Activated T-helper 17 cell treated with anti-CD3 and anti-CD28 coated beads, Interleukin-2, amount 50 U/mL, for 72 hours (primary cell): ENCODE results near the gene TXNRD3. TPM values are rescaled to one million over a fixed set of nuclear protein-coding genes. Genes with fewer than 3 reads are reported as not detected.

Experiments used
- ATAC-seq: fragments of 150-1000 bp; cut with Tn5 transposase; replicated peaks from 2 replicates; pipeline ENCODE4 v1.10.0; 2021; ENCODE audit warnings: mild to moderate bottlenecking, moderate library complexity
- H3K27ac Mint-ChIP-seq: one replicate; pipeline ENCODE4 v1.8.0; 2022; ENCODE audit warnings: mixed read lengths
- H3K27me3 Mint-ChIP-seq: one replicate; pipeline ENCODE4 v1.8.0; 2022; ENCODE audit warnings: mixed read lengths
- H3K36me3 Mint-ChIP-seq: one replicate; pipeline ENCODE4 v1.8.0; 2022; ENCODE audit warnings: low read depth, mild to moderate bottlenecking, mixed read lengths
- H3K4me1 Mint-ChIP-seq: one replicate; pipeline ENCODE4 v1.8.0; 2022; ENCODE audit warnings: mixed read lengths
- H3K4me3 Mint-ChIP-seq: one replicate; pipeline ENCODE4 v1.8.0; 2022; ENCODE audit warnings: mild to moderate bottlenecking, mixed read lengths
- H3K9me3 Mint-ChIP-seq: one replicate; pipeline ENCODE4 v1.8.0; 2022; ENCODE audit warnings: mixed read lengths
- total RNA-seq, 2 donors: library from RNA; stranded (reverse); gene quantifications; one replicate each; pipeline ENCODE4 v1.2.3, GENCODE V29; 2022

TXNRD3 gene
- total RNA-seq, 2 donors from 2014 or later, result 0.98 to 1.3 TPM

DNA sequence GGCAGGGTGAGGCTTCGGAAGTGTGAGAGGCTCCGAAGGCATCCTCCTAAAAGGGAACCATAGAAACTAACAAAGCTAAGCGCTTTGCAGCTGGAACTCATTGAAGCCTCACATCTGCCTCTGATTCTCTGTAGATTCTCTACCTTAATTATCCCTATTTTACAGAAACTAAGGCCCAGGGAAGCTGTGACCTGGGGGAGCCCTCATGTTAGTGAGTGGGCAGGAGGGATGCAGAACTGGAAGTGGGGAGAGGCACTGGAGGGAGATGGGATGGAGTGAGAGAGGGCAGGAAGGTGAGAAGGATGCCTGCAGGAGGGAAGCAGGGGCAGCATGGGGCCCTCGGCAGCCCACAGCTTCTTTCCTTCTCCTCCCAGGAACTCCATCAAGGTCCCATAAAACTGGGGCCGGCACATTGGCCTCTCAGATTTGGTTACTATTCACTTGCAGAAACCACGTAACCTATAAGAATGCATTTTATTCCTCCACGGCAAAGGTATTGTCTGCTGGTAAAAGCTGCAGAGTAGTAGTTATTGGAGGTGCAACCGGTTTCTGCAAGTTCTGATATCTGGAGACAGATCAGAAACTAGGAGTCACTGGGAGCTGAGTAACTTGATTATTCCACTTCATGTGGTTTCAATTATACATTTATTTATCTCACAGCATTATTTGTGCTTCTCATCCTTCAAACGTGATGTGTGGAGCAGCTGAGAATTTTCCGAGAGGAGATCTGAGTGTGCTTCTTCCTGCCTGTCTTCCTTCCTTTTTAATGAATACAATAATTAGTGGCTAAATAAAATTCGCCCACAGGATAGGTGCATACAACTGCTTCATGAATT is 25.1 kb upstream of the TXNRD3 start:
- ATAC-seq, result no peak
- Mint-ChIP-seq H3K9me3 (no peaks in the 10 kb centered on the region), H3K27ac (no peak overlapping the region), H3K4me3 (no peak overlapping the region), H3K36me3 (no peaks in the 10 kb centered on the region), H3K27me3 (peaks cover 12% of the 10 kb centered on the region), H3K4me1 (no peaks in the 10 kb centered on the region)

DNA sequence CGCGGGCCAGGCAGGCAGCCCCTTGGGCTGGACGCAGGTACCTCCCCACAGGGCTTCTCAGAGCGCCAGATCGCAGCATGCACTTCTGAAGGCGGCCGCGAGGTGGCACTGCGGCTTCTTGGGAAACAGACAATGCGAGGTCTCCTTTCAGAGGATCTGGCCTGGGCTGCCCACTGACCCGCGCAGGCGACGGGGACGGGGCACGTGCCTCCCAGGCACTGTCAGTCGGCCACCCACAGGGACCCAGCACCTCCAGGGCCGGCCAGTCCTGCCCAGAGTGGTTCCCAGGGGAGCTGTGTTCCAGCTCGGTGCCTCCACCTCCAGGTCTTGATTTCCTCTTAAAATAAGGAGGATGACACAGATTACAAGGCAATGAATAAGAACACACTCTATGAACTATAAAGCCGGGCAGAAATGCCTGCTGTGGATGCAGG is 24.4 kb upstream of the TXNRD3 start:
- H3K4me3 Mint-ChIP-seq, result peak overlapping the region; percentile 17
- no peaks in the 10 kb centered on the region for H3K36me3 Mint-ChIP-seq
- ATAC-seq, result peak; percentile 74
- no peak overlapping the region for H3K27ac Mint-ChIP-seq
- H3K9me3 Mint-ChIP-seq, result no peaks in the 10 kb centered on the region
- no peaks in the 10 kb centered on the region for H3K4me1 Mint-ChIP-seq
- H3K27me3 Mint-ChIP-seq, result peaks cover 15% of the 10 kb centered on the region

DNA sequence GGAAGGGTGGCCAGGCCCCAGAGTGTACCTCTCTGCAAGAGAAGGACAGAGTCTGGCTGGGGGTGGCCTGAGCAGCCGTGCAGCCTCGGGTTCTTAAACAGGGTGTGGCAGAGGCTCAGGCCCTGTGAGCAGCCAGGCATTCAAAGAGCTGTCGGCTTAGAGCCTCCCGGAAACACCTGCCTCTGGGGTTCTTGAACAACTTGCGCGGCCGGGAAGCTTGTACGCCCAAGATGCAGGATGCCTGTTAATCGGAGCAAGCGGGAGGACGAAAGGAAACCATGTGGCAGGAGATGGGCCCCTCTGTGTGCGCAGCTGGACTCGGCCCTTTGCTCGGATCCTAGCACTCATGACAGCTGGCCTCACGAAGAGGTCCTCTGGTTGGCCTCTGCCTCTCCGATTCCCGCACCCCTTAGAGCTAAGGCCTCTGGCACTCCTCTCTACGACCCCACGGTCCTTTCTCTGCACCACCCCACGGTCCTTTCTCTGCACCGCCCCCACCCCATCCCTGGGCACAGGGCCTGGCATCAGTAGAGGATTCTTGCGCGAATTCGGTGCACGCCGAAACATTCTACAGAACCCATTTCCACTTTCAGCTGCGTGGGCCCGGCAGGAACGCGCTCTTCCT is 23.9 kb upstream of the TXNRD3 start:
- Mint-ChIP-seq H3K27me3 (peaks cover 15% of the 10 kb centered on the region), H3K9me3 (no peaks in the 10 kb centered on the region), H3K4me3 (peak overlapping the region; percentile 17), H3K4me1 (no peaks in the 10 kb centered on the region), H3K36me3 (no peaks in the 10 kb centered on the region), H3K27ac (no peak overlapping the region)
- ATAC-seq, result peak; percentile 9

DNA sequence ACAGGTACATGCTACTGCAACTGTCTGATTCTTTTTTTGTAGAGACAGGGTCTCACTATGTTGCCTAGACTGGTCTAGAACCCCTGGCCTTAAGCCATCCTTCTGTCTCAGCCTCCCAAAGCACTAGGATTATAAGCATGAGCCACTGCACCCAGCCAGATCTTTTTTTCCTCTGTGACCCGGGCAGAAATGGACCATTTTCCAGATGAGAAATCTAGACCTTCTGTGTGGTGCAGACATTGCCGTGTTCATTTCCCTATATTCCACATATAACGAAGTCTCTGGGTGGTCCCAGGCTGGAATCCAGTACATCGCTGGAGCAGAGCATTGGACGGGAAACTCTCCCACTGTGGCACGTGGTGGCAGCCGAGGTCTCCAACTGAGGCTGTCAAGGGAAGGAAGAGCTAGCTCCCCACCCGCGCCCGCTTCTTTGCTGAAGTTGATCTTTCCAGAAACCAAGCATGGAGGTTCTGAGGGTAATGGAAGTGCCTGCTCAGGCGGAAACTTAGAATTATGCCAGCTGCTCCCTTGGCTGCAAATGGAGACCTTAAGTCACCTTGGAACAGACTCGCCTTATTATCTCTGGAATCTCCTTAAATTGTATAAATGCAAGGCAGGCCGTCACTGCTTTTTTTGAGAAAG is 23.1 kb upstream of the TXNRD3 start:
- Mint-ChIP-seq H3K4me1 (no peaks in the 10 kb centered on the region), H3K27me3 (peaks cover 15% of the 10 kb centered on the region), H3K4me3 (no peak overlapping the region), H3K27ac (no peak overlapping the region), H3K36me3 (no peaks in the 10 kb centered on the region), H3K9me3 (no peaks in the 10 kb centered on the region)
- no peak for ATAC-seq

DNA sequence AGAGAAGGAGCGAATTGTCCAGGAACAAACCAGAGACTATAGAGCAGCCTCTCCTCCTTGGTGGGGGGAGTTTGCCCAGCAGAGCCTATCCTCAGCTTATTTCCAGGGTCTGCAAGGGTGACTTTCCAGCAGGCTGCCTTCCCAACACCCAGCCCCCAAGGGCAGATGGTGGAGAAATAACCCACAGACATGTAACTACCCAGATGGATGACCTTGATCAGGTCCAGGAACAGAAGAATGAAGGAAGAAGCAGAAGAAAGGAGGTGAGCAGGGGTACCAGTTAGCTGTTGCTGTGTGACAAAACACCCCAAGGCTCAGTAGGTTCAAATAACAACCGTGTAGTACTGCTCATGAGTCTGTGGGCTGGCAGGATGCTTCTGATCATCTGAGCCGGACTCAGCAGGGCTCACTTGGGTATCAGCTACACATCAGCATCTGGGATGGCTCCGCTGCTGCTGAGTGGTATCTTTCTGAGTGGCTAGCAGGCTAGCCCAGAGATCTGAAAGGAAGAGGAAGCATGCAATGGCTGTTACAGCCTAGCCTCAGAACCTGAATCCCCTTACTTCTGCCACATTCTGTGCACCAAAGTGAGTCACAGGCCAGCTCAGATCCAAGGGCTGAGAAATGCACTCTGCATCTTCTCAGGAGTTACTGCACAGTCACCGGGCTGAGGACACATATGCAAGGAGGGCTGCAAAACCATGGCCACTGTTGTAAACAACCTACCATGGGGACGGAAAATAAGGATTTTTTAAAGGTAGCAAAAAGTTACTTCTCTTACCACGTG is 22.2 kb upstream of the TXNRD3 start:
- Mint-ChIP-seq H3K36me3 (no peaks in the 10 kb centered on the region), H3K4me1 (no peaks in the 10 kb centered on the region), H3K9me3 (no peaks in the 10 kb centered on the region), H3K4me3 (no peak overlapping the region), H3K27ac (no peak overlapping the region), H3K27me3 (peaks cover 15% of the 10 kb centered on the region)
- ATAC-seq, result no peak

DNA sequence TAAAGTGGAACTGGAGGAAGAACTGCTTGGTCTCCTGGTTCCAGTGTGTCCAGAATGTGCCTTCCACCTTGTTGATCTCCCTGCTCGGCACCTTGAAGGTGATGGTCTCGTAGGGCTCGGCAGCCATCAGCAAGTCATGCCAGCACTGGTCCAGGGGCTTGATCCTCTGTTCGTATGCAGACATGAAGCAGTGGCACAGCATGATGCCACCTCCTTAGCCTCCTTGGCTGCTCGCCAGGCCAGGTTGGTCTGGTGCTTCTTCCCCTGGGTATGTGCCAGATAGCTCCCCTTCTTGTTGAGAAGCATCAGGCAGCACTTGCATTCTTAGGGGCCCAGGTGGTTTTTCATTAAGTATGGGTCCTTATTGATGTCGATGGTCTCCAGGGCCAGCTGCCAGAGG is 17.8 kb upstream of the TXNRD3 start:
- no peak overlapping the region for H3K27ac Mint-ChIP-seq
- H3K9me3 Mint-ChIP-seq, result peaks cover 7% of the 10 kb centered on the region
- no peaks in the 10 kb centered on the region for H3K4me1 Mint-ChIP-seq
- H3K4me3 Mint-ChIP-seq, result no peak overlapping the region
- peaks cover 15% of the 10 kb centered on the region for H3K27me3 Mint-ChIP-seq
- ATAC-seq, result no peak
- no peaks in the 10 kb centered on the region for H3K36me3 Mint-ChIP-seq

DNA sequence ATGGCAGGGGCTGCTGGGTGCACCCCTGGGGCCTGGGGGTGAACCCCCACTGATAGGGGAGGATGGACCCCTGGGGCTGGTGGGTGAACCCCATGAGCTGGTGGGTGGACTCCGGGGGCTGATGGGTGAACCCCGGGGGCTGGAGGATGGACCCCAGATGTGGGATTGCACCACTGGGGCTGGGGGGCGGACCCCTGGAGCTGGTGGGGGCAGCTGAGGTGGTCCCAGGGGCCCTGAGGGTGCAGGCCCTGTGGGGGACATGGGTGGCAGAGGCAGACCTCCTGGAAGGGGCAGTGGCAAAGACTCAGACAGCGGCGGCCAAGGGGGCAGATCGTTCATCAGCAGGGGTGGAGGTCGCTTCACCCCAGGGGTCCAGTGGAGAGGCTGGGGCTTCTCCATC is 17.4 kb upstream of the TXNRD3 start:
- H3K27ac Mint-ChIP-seq, result no peak overlapping the region
- no peaks in the 10 kb centered on the region for H3K4me1 Mint-ChIP-seq
- ATAC-seq, result no peak
- H3K4me3 Mint-ChIP-seq, result no peak overlapping the region
- no peaks in the 10 kb centered on the region for H3K36me3 Mint-ChIP-seq
- H3K27me3 Mint-ChIP-seq, result peaks cover 15% of the 10 kb centered on the region
- peaks cover 7% of the 10 kb centered on the region for H3K9me3 Mint-ChIP-seq

DNA sequence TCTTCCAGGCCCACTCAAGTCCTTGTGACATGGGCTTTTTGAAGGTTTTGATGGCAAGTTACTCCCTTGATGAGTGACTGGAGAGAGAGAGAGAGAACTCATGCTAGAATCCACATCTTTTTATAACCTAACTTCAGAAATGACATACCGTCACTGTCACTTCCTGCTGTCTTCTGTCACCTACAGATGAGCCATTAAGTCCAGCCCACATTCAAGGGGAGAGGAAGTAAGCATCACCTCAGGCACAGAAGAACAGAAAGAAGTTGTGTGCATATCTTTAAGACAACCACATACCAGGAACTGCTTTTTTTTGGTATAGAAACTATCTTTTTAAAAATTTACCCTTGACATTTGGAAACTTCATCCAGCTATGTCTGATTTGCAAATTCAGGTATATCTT is 16.6 kb upstream of the TXNRD3 start:
- Mint-ChIP-seq H3K27ac (no peak overlapping the region), H3K36me3 (no peaks in the 10 kb centered on the region), H3K9me3 (peaks cover 7% of the 10 kb centered on the region), H3K4me1 (no peaks in the 10 kb centered on the region), H3K4me3 (no peak overlapping the region), H3K27me3 (peaks cover 10% of the 10 kb centered on the region)
- peak; percentile 91 for ATAC-seq

DNA sequence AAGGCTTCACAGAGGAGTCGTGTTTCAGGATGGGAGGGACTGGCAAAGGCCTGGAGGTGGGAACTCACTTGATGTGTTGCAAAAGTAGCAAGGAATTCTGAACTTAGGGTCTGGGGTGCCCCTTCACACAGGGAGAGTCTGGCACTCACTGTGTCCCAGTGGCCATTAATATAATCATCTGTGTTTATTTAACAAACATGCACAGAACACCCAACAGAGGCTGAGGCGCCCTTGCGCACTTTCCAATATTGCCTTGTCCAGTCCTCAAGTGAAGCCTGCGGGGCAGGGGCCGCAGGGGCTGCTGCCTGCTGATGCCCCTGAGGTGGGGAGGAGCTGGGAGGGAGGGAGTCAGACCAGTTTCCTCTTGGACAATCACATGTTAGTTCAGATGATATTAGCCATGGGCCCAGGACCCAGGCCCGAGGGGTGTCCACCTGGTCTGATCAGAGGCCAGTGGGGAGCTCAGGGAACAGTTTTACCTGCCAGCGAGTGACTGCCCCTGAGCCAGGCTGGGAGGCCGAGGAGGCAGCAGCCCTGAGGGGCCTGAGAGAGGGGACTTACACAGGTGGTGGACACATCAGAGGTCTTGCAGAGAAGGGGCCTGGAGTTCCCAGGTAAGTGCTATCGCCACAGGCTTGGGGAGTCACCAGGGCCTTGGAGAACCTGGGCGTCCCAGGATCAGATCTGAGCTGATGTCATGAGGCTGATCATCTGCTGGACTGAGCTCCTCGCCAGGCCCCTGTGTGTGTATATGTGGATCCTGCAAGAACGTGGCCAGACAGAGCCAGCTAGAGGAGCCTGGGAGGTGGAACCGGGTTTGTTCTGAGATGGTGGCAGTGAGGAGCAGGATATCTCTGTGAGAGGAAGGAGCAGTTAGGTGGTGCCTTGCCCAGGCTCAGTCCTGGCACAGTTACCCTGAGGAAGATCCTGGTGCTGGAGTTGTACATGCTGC is 13.8 kb upstream of the TXNRD3 start:
- H3K36me3 Mint-ChIP-seq, result no peaks in the 10 kb centered on the region
- H3K27me3 Mint-ChIP-seq, result peaks cover 8% of the 10 kb centered on the region
- no peak for ATAC-seq
- no peak overlapping the region for H3K4me3 Mint-ChIP-seq
- H3K27ac Mint-ChIP-seq, result no peak overlapping the region
- H3K9me3 Mint-ChIP-seq, result peaks cover 7% of the 10 kb centered on the region
- no peaks in the 10 kb centered on the region for H3K4me1 Mint-ChIP-seq

DNA sequence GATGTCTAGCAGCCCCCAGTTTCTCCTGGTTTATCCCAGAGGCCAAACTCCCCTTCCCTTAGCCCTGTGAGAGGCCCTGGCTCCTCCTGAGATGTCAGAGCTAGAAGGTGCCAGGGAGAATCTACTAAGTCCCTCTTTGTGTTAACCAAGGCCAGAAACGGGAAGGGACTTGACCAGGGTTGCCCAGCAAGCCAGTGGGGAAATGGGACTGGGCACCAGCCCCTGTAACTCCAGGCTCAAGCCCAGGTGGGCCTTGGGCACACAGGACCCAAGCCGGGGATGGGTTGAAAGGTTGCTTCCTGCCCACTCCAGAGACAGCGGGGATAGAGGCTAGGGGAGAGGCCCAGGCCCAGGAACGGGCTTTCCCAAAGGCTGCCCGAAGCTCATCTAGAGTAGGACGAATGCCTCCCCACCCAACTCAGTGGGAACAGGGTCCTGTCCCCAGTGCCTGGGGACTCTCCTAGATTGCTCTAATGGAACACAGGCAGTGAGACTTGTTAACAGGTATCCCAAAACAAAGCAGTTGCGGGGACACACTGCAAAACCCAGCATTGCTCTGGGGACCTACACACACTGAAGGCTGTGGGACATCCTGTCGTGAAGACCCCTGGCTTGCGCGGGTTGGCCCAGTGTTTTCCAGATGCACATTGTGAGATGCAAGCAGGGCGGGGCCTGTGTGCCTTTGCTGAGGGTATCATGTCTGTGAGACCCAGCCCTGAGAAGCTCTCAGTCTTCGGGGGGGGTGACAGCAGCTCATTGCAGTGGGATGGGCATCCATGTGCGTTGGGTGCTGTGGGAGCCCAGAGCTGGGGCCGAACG is 12.9 kb upstream of the TXNRD3 start:
- no peak overlapping the region for H3K4me3 Mint-ChIP-seq
- ATAC-seq, result no peak
- H3K27ac Mint-ChIP-seq, result no peak overlapping the region
- H3K36me3 Mint-ChIP-seq, result no peaks in the 10 kb centered on the region
- H3K9me3 Mint-ChIP-seq, result peaks cover 7% of the 10 kb centered on the region
- H3K4me1 Mint-ChIP-seq, result no peaks in the 10 kb centered on the region
- peaks cover 10% of the 10 kb centered on the region for H3K27me3 Mint-ChIP-seq

DNA sequence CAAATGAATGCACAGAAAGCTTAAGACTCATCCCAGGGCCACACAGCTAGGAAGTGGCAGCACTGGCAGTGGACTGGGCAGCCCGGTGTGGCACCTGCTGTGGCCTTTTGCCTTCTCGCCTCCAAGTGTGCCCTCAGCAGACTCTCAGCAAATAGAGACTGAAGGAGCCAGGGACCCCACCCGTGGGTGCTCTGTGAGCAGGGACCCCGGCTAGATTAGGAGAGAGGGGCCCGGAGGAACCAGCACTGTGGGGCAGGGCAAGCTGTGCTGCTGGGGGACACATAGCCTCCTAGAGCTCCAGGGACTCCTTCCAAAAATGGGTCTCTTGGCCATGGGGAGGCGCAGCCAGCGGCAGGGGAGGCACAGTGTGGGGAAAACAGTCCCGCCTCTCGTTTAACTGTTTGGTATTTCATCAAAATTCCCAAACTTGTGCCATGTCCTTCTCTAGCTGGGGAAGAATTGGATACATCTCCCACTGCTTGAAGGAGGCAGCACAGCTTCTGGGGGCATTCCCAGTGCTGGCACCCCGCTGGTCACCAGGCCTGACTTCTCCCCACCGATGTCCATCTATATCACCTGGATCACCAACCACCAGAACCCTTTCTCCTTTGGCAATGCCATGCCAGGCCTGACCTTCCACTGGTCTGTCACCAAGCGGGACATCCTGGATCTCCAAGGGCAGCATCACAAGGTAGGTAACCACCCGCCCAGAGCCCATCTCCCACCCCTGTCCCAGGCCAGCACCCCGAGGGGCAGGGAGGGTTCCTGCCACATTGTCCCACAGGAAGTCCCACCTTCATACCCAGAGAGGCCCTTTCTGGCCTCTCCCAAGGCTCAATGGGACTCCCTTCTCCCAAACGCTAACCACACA is 12.0 kb upstream of the TXNRD3 start:
- peaks cover 10% of the 10 kb centered on the region for H3K27me3 Mint-ChIP-seq
- no peak overlapping the region for H3K27ac Mint-ChIP-seq
- peaks cover 7% of the 10 kb centered on the region for H3K9me3 Mint-ChIP-seq
- H3K4me1 Mint-ChIP-seq, result no peaks in the 10 kb centered on the region
- ATAC-seq, result no peak
- no peak overlapping the region for H3K4me3 Mint-ChIP-seq
- H3K36me3 Mint-ChIP-seq, result no peaks in the 10 kb centered on the region

DNA sequence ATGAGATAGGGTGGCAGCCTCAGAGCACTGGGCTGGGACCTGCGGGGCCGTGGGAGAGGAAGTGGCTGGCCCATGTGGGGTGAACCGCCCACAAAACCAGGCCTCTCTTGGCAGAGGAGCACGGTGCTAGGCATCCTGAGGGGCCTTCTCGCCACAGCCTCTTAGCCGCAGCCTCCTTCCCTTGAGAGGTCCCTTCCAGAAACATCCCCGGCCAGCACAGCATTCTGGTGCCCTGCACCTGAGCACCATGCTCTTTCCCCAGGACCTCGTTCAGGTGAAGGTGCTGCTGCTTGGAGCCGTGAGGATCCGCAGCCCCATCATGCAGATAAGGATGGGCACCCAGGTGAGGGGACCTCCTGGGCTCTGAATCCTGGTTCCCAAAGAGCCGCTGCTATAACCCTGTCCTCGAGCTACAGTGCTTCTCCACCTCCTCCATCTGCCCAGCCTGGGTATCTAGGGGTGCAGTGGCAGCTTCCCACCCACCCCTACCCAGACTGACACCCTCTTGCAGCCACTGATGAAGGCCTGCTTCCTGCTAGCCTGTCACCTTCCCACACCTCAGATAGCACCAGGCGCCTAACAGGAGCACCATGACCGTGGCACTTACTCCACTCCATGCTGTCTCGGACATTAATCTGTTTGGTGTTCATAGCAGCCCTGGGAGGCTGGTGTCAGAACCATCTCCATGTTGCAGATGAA is 11.2 kb upstream of the TXNRD3 start:
- H3K9me3 Mint-ChIP-seq, result peaks cover 3% of the 10 kb centered on the region
- no peak overlapping the region for H3K27ac Mint-ChIP-seq
- H3K27me3 Mint-ChIP-seq, result peaks cover 14% of the 10 kb centered on the region
- no peaks in the 10 kb centered on the region for H3K36me3 Mint-ChIP-seq
- no peak for ATAC-seq
- no peaks in the 10 kb centered on the region for H3K4me1 Mint-ChIP-seq
- H3K4me3 Mint-ChIP-seq, result no peak overlapping the region
